SK-N-SH treated with all-trans-retinoic acid at 6 μM for 48 hours (cell line): ENCODE measurements around the gene TMEM132D.

Experiments
- ATAC-seq: fragments of 200-7000 bp; cut with Tn5 transposase; 3 replicates; pipeline ENCODE4 v1.9.1; 2020; ENCODE audit warnings: mild to moderate bottlenecking, moderate library complexity
- ARNTL ChIP-seq: fragments of 450-650 bp; formaldehyde crosslinking; IDR thresholded peaks from 2 replicates; pipeline ENCODE4 v1.5.0; 2020; ENCODE audit warnings: low read depth, mild to moderate bottlenecking, moderate library complexity, borderline replicate concordance
- BACH2 ChIP-seq: fragments of 250-450 bp; sonication (Bioruptor Pico); IDR thresholded peaks from 2 replicates; pipeline ENCODE4 v1.9.0; 2021; ENCODE audit warnings: mild to moderate bottlenecking, borderline replicate concordance
- CREB5 ChIP-seq: fragments of 250-450 bp; sonication (Bioruptor Pico); IDR thresholded peaks from 2 replicates; pipeline ENCODE4 v1.5.1; 2020; ENCODE audit warnings: low read depth, mild to moderate bottlenecking, moderate library complexity
- CSDC2 ChIP-seq: fragments of 250-450 bp; sonication (Bioruptor Pico); IDR thresholded peaks from 2 replicates; pipeline ENCODE4 v1.5.0; 2020; ENCODE audit warnings: mild to moderate bottlenecking, moderate library complexity
- CSRNP3 ChIP-seq: fragments of 250-450 bp; sonication (Bioruptor Pico); IDR thresholded peaks from 2 replicates; pipeline ENCODE4 v1.5.1; 2021; ENCODE audit warnings: mild to moderate bottlenecking, moderate library complexity
- ESRRG ChIP-seq: fragments of 250-450 bp; sonication (Bioruptor Pico); IDR thresholded peaks from 2 replicates; pipeline ENCODE4 v1.6.1; 2021; ENCODE audit warnings: mild to moderate bottlenecking
- GLIS3 ChIP-seq: fragments of 250-450 bp; sonication (Bioruptor Pico); IDR thresholded peaks from 2 replicates; pipeline ENCODE4 v1.5.0; 2020; ENCODE audit warnings: mild to moderate bottlenecking, moderate library complexity
- OSR1 ChIP-seq: fragments of 250-450 bp; sonication (Bioruptor Pico); IDR thresholded peaks from 2 replicates; pipeline ENCODE4 v1.8.0; 2022; ENCODE audit warnings: moderate library complexity, mild to moderate bottlenecking, inconsistent platforms
- PATZ1 ChIP-seq: fragments of 250-450 bp; sonication (Bioruptor Pico); IDR thresholded peaks from 2 replicates; pipeline ENCODE4 v1.8.0; 2020; ENCODE audit warnings: mild to moderate bottlenecking, moderate library complexity, borderline replicate concordance
- POU6F1 ChIP-seq: fragments of 250-450 bp; sonication (Bioruptor Pico); IDR thresholded peaks from 2 replicates; pipeline ENCODE4 v1.8.0; 2021; ENCODE audit warnings: low read depth, mild to moderate bottlenecking, moderate library complexity, borderline replicate concordance
- PPARA ChIP-seq: fragments of 250-450 bp; sonication (Bioruptor Pico); IDR thresholded peaks from 2 replicates; pipeline ENCODE4 v1.5.0; 2020; ENCODE audit warnings: mild to moderate bottlenecking, borderline replicate concordance
- RARB ChIP-seq: fragments of 250-450 bp; sonication (Bioruptor Pico); IDR thresholded peaks from 2 replicates; pipeline ENCODE4 v1.8.0; 2021; ENCODE audit warnings: mild to moderate bottlenecking, moderate library complexity
- SNAI2 ChIP-seq: fragments of 250-450 bp; sonication (Bioruptor Pico); IDR thresholded peaks from 2 replicates; pipeline ENCODE4 v1.5.0; 2020; ENCODE audit warnings: mild to moderate bottlenecking, moderate library complexity
- TCF4 ChIP-seq: fragments of 250-450 bp; sonication (Bioruptor Pico); IDR thresholded peaks from 2 replicates; pipeline ENCODE4 v1.8.0; 2021; ENCODE audit warnings: mild to moderate bottlenecking, moderate library complexity, borderline replicate concordance
- TSHZ2 ChIP-seq: fragments of 250-450 bp; sonication (Bioruptor Pico); IDR thresholded peaks from 2 replicates; pipeline ENCODE4 v1.5.0; 2020; ENCODE audit warnings: mild to moderate bottlenecking, moderate library complexity
- ZC3H10 ChIP-seq: fragments of 250-450 bp; sonication (Bioruptor Pico); IDR thresholded peaks from 2 replicates; pipeline ENCODE4 v1.5.1; 2021; ENCODE audit warnings: mild to moderate bottlenecking, moderate library complexity
- ZFP30 ChIP-seq: fragments of 450-650 bp; formaldehyde crosslinking; IDR thresholded peaks from 2 replicates; pipeline ENCODE4 v1.5.0; 2022; ENCODE audit warnings: mild to moderate bottlenecking, moderate library complexity
- ZNF70 ChIP-seq: fragments of 450-650 bp; formaldehyde crosslinking; IDR thresholded peaks from 2 replicates; pipeline ENCODE4 v1.5.0; 2020; ENCODE audit warnings: mild to moderate bottlenecking, moderate library complexity
- ZNF8 ChIP-seq: fragments of 450-650 bp; formaldehyde crosslinking; IDR thresholded peaks from 2 replicates; pipeline ENCODE4 v1.5.0; 2020; ENCODE audit warnings: mild to moderate bottlenecking, moderate library complexity

Gene TMEM132D

GRCh38 chr12:129870136-129870535, 33.7 kb downstream of the TMEM132D start:
- TF ChIP-seq ESRRG: no peak
- ATAC-seq: no peak

GRCh38 chr12:129868575-129868974, 35.2 kb downstream of the TMEM132D start:
- no peak for ATAC-seq
- TF ChIP-seq PPARA: no peak
- TF ChIP-seq TSHZ2: no peak
- no peak for TF ChIP-seq POU6F1 (CRISPR knock-in tag)
- no peak for TF ChIP-seq SNAI2 (CRISPR knock-in tag)
- no peak for TF ChIP-seq PATZ1 (CRISPR knock-in tag)
- TF ChIP-seq CSRNP3 (CRISPR knock-in tag): no peak
- TF ChIP-seq ZNF8 (CRISPR knock-in tag): no peak
- TF ChIP-seq ZC3H10 (CRISPR knock-in tag): no peak
- TF ChIP-seq RARB (CRISPR knock-in tag): no peak
- no peak for TF ChIP-seq CREB5 (CRISPR knock-in tag)
- no peak for TF ChIP-seq GLIS3 (CRISPR knock-in tag)
- TF ChIP-seq TCF4 (CRISPR knock-in tag): no peak
- no peak for TF ChIP-seq OSR1 (CRISPR knock-in tag)
- no peak for TF ChIP-seq BACH2 (CRISPR knock-in tag)
- no peak for TF ChIP-seq CSDC2 (CRISPR knock-in tag)
- no peak for TF ChIP-seq ESRRG
- no peak for TF ChIP-seq ARNTL

GRCh38 chr12:129863938-129864337, 39.9 kb downstream of the TMEM132D start:
- no peak for ATAC-seq
- no peak for TF ChIP-seq GLIS3 (CRISPR knock-in tag)
- TF ChIP-seq TCF4 (CRISPR knock-in tag): no peak
- no peak for TF ChIP-seq PATZ1 (CRISPR knock-in tag)
- no peak for TF ChIP-seq ESRRG
- TF ChIP-seq BACH2 (CRISPR knock-in tag): no peak
- no peak for TF ChIP-seq ZNF70 (CRISPR knock-in tag)
- no peak for TF ChIP-seq ARNTL
- no peak for TF ChIP-seq OSR1 (CRISPR knock-in tag)
- TF ChIP-seq PPARA: no peak
- TF ChIP-seq POU6F1 (CRISPR knock-in tag): no peak
- no peak for TF ChIP-seq RARB (CRISPR knock-in tag)
- TF ChIP-seq TSHZ2: no peak
- no peak for TF ChIP-seq ZFP30 (CRISPR knock-in tag)
